Cardiac muscle cell (in vitro differentiated cells and primary cell): Measurements from ENCODE around the gene ACAP2. TPM values are rescaled to one million over a fixed set of nuclear protein-coding genes. Genes with fewer than 3 reads are reported as not detected.

ENCODE experiments used
- DNase-seq, 2 donors: peaks; one replicate each; pipeline versions ENCODE4 v3.0.0 to v3.0.0-alpha.2; 2010 to 2017; ENCODE audit warnings: low read depth in 1 of 2, low spot score in 1 of 2
- H3K27ac ChIP-seq: fragments of 200-600 bp; sonication (generic); 2 replicates; pipeline ENCODE4 v1.5.1; 2016
- H3K27me3 ChIP-seq: fragments of 200-600 bp; sonication (generic); 2 replicates; pipeline ENCODE4 v1.6.0; 2016; ENCODE audit warnings: control low read depth
- H3K36me3 ChIP-seq: fragments of 200-600 bp; sonication (generic); 2 replicates; pipeline ENCODE4 v1.5.1; 2016; ENCODE audit warnings: control low read depth
- H3K4me1 ChIP-seq: fragments of 200-600 bp; sonication (generic); 2 replicates; pipeline ENCODE4 v1.8.1; 2017; ENCODE audit warnings: low read depth, mild to moderate bottlenecking, mixed run types
- H3K4me3 ChIP-seq: fragments of 200-600 bp; sonication (generic); 2 replicates; pipeline ENCODE4 v1.5.1; 2016; ENCODE audit warnings: mild to moderate bottlenecking
- H3K9me3 ChIP-seq: fragments of 200-600 bp; sonication (generic); 2 replicates; pipeline ENCODE4 v1.5.1; 2017; ENCODE audit warnings: low read depth, mild to moderate bottlenecking, control low read depth
- CTCF ChIP-seq: IDR thresholded peaks from 2 replicates; pipeline ENCODE4 v1.5.1; 2012; ENCODE audit warnings: low read depth, mild to moderate bottlenecking, low read length
- polyA plus RNA-seq: library from polyadenylated mRNA; unstranded; fragments of >200 nt; fragmentation: Nextera tagmentation; extraction: Ambion mirVana; gene quantifications from 2 replicates; pipeline ENCODE4 v1.2.1, GENCODE V29; 2016
- total RNA-seq: library from RNA; depleted of rRNA; stranded (reverse); fragments of >200 nt; gene quantifications from 2 replicates; pipeline ENCODE4 v1.2.3, GENCODE V29; 2016

Gene ACAP2
- total and polyA plus RNA-seq, 2 experiments from 2014 or later, result 36.2 to 44.4 TPM

DNA sequence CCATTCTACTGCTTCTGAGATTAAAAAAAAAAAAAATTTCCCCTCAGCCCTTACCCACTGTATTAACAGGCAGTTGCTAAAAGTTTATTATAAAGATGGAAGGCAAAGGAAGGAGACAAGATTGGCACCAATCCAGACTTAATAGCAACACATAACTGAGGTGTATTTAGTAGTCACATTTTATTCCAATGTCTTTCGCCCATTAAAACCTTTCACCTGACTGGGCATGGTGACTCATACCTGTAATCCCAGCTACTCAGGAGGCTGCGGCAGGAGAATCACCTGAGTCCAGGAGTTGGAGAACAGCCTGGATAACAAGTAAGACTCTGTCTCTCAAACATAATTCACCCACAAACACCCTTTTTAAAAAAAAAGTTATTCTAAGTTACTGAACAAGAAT, 4.4 kb downstream of the ACAP2 start:
- H3K9me3 ChIP-seq, result no peaks in the 10 kb centered on the region
- H3K27ac ChIP-seq, result no peak overlapping the region
- H3K4me3 ChIP-seq, result no peak overlapping the region
- H3K4me1 ChIP-seq, result peaks cover 8% of the 10 kb centered on the region
- DNase-seq, result no peak
- no peak for TF ChIP-seq CTCF
- H3K27me3 ChIP-seq, result no peaks in the 10 kb centered on the region
- H3K36me3 ChIP-seq, result no peaks in the 10 kb centered on the region

DNA sequence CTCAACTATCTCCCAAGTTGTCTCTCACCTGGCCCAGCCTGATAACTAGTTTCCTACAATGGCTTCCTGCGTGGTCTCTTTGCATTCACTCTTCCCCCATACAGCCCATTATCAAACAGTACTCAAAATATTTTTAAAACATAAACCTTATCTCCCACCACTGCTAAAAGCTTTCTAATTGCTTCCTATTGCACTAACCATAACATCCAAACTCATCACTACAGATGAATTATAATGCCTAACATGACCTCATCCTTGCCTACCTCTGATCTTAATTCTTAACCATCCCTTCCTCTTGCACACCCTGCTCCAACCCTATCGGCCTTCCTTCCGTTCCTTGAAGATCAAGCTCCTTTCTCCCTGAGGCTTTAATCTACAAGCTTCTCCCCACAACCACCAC, 17.0 kb downstream of the ACAP2 start:
- Histone ChIP-seq H3K9me3 (no peaks in the 10 kb centered on the region), H3K36me3 (no peaks in the 10 kb centered on the region), H3K27me3 (no peaks in the 10 kb centered on the region), H3K4me1 (no peaks in the 10 kb centered on the region), H3K27ac (no peak overlapping the region), H3K4me3 (no peak overlapping the region)
- no peak for TF ChIP-seq CTCF
- DNase-seq, result no peak

GRCh38 chr3:195423818-195424217, 19.0 kb downstream of the ACAP2 start:
- no peak for TF ChIP-seq CTCF
- Histone ChIP-seq H3K27me3 (no peaks in the 10 kb centered on the region), H3K4me3 (no peak overlapping the region), H3K27ac (no peak overlapping the region), H3K4me1 (no peaks in the 10 kb centered on the region), H3K9me3 (no peaks in the 10 kb centered on the region), H3K36me3 (no peaks in the 10 kb centered on the region)
- DNase-seq, result no peak

DNA sequence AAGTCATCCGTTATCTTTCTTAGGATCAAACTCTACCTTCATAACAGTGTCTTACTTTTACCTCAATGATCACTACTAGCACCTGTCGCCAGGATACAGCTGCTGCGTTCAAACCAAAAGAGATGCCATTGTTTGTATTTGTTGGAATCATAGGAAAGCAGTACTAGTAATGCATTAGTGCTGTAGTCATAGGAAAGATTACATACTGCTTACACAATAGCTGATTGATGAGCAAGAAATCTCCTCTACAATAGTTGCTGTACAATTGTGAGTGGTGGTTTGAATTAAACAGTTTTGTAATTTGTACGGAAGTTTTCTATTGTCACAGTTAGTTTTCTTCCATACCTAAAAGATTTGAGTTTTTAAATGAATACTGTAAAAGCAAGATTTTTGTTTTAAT, 21.4 kb downstream of the ACAP2 start:
- H3K9me3 ChIP-seq, result no peaks in the 10 kb centered on the region
- H3K4me3 ChIP-seq, result no peak overlapping the region
- no peaks in the 10 kb centered on the region for H3K4me1 ChIP-seq
- H3K27me3 ChIP-seq, result no peaks in the 10 kb centered on the region
- TF ChIP-seq CTCF, result no peak
- no peak for DNase-seq
- no peaks in the 10 kb centered on the region for H3K36me3 ChIP-seq
- H3K27ac ChIP-seq, result no peak overlapping the region

DNA sequence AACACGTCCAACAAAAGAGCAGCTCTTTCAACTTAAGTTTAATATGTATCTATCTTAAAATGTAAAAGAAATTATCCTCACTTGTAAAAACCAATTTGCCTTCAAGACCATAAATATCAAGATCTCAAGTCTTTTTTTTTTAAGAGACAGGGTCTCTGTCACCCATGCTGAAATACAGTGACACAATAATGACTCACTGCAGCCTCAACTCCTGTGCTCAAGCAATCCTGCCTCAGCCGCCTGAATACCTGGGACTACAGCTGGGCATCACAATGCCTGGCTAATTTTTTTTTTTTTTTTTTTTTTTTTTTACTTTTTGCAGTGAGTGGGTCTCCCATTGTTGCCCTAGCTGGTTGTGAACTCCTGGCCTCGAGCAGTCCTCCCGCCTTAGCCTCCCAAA, 26.0 kb downstream of the ACAP2 start:
- Histone ChIP-seq H3K27ac (no peak overlapping the region), H3K9me3 (no peaks in the 10 kb centered on the region), H3K27me3 (no peaks in the 10 kb centered on the region), H3K36me3 (no peaks in the 10 kb centered on the region), H3K4me1 (no peaks in the 10 kb centered on the region), H3K4me3 (no peak overlapping the region)
- no peak for DNase-seq
- no peak for TF ChIP-seq CTCF

GRCh38 chr3:195411836-195412235, 31.0 kb downstream of the ACAP2 start:
- TF ChIP-seq CTCF, result no peak
- peak in 1 of 2 donors; percentile 75 for DNase-seq
- H3K9me3 ChIP-seq, result no peaks in the 10 kb centered on the region
- no peak overlapping the region for H3K27ac ChIP-seq
- no peaks in the 10 kb centered on the region for H3K4me1 ChIP-seq
- H3K27me3 ChIP-seq, result no peaks in the 10 kb centered on the region
- no peaks in the 10 kb centered on the region for H3K36me3 ChIP-seq
- no peak overlapping the region for H3K4me3 ChIP-seq
